HG03095 (cell line): Measurements from ENCODE around the gene HBP1.
"Not testable (repeated sequence)": the region's sequence is repeated elsewhere in the genome, so short reads cannot be mapped to it uniquely, and the experiment has no call there.

Experiments
- ATAC-seq: cut with Tn5 transposase; IDR thresholded peaks from one replicate; pipeline ENCODE4 v1.9.1; 2021; ENCODE audit warnings: moderate library complexity; ENCODE audit not compliant: unreplicated experiment

HBP1 gene

GRCh38 chr7:107219563-107220244 is 50.9 kb downstream of the HBP1 start:
- no peak for ATAC-seq

GRCh38 chr7:107220356-107220755 is 51.6 kb downstream of the HBP1 start:
- ATAC-seq, result no peak

GRCh38 chr7:107220806-107221205 is 52.0 kb downstream of the HBP1 start:
- not testable (repeated sequence) for ATAC-seq

GRCh38 chr7:107224374-107225223 is 55.8 kb downstream of the HBP1 start:
- no peak for ATAC-seq

- no peak for ATAC-seq
Measured at GRCh38 chr7:107228291-107228690, 59.5 kb downstream of the HBP1 start.

- no peak for ATAC-seq
Measured at GRCh38 chr7:107230334-107230733, 61.5 kb downstream of the HBP1 start.

GRCh38 chr7:107232568-107233090 is 63.8 kb downstream of the HBP1 start:
- no peak for ATAC-seq

GRCh38 chr7:107233174-107233573 is 64.4 kb downstream of the HBP1 start:
- no peak for ATAC-seq

GRCh38 chr7:107233981-107234380 is 65.2 kb downstream of the HBP1 start:
- ATAC-seq, result no peak

GRCh38 chr7:107234436-107234835 is 65.6 kb downstream of the HBP1 start:
- ATAC-seq, result no peak

- ATAC-seq, result no peak
Measured at GRCh38 chr7:107236862-107237261, 68.1 kb downstream of the HBP1 start.

GRCh38 chr7:107237451-107237850 is 68.6 kb downstream of the HBP1 start:
- no peak for ATAC-seq

- ATAC-seq, result no peak
Measured at GRCh38 chr7:107242267-107242666, 73.5 kb downstream of the HBP1 start.

GRCh38 chr7:107244613-107245012 is 75.8 kb downstream of the HBP1 start:
- no peak for ATAC-seq

GRCh38 chr7:107246836-107247235 is 78.0 kb downstream of the HBP1 start:
- not testable (repeated sequence) for ATAC-seq

- ATAC-seq, result no peak
Measured at GRCh38 chr7:107248551-107249316, 79.9 kb downstream of the HBP1 start.

GRCh38 chr7:107251963-107252362 is 83.2 kb downstream of the HBP1 start:
- ATAC-seq, result no peak
